ENCODE measurements around the gene SOBP.

SOBP gene

GRCh38 chr6:107665382-107665781 lies 175.5 kb downstream of the SOBP start (continued):
- TF ChIP-seq TOX (CRISPR knock-in tag; IDR thresholded peaks at IDR 0.05; ENCODE audit: borderline replicate concordance) (no peak), ZNF8 (CRISPR knock-in tag; IDR thresholded peaks at IDR 0.05) (no peak), TCF4 (CRISPR knock-in tag; IDR thresholded peaks at IDR 0.05; ENCODE audit: borderline replicate concordance) (no peak), ZFP3 (CRISPR knock-in tag; IDR thresholded peaks at IDR 0.05) (no peak), POU6F1 (CRISPR knock-in tag; IDR thresholded peaks at IDR 0.05; ENCODE audit: borderline replicate concordance, low read depth) (no peak)

- no peak for TF ChIP-seq OSR1 (CRISPR knock-in tag; IDR thresholded peaks at IDR 0.05)
- no peak for TF ChIP-seq TCF4 (CRISPR knock-in tag; IDR thresholded peaks at IDR 0.05; ENCODE audit: borderline replicate concordance)
- TF ChIP-seq PATZ1 (CRISPR knock-in tag; IDR thresholded peaks at IDR 0.05; ENCODE audit: borderline replicate concordance) = no peak
- no peak for TF ChIP-seq ISL1 (CRISPR knock-in tag; IDR thresholded peaks at IDR 0.05)
- no peak for TF ChIP-seq CSRNP3 (CRISPR knock-in tag; IDR thresholded peaks at IDR 0.05)
- no peak for TF ChIP-seq CREB5 (CRISPR knock-in tag; IDR thresholded peaks at IDR 0.05; ENCODE audit: low read depth)
- no peak for TF ChIP-seq RARB (CRISPR knock-in tag; IDR thresholded peaks at IDR 0.05)
- no peak for TF ChIP-seq BACH2 (CRISPR knock-in tag; IDR thresholded peaks at IDR 0.05; ENCODE audit: borderline replicate concordance)
- TF ChIP-seq SNAI2 (CRISPR knock-in tag; IDR thresholded peaks at IDR 0.05) = no peak
- TF ChIP-seq ZFP30 (CRISPR knock-in tag; IDR thresholded peaks at IDR 0.05) = no peak
- TF ChIP-seq PPARA (CRISPR knock-in tag; IDR thresholded peaks at IDR 0.05; ENCODE audit: borderline replicate concordance) = no peak
- no peak for TF ChIP-seq ESRRG (CRISPR knock-in tag; IDR thresholded peaks at IDR 0.05)
- no peak for TF ChIP-seq ZNF70 (CRISPR knock-in tag; IDR thresholded peaks at IDR 0.05)
- TF ChIP-seq ZNF8 (CRISPR knock-in tag; IDR thresholded peaks at IDR 0.05) = no peak
- no peak for TF ChIP-seq POU6F1 (CRISPR knock-in tag; IDR thresholded peaks at IDR 0.05; ENCODE audit: borderline replicate concordance, low read depth)
- no peak for TF ChIP-seq ZC3H10 (CRISPR knock-in tag; IDR thresholded peaks at IDR 0.05)
- no peak for TF ChIP-seq ARNTL (CRISPR knock-in tag; IDR thresholded peaks at IDR 0.05; ENCODE audit: borderline replicate concordance, low read depth)
- TF ChIP-seq TOX (CRISPR knock-in tag; IDR thresholded peaks at IDR 0.05; ENCODE audit: borderline replicate concordance) = no peak
- TF ChIP-seq GLIS3 (CRISPR knock-in tag; IDR thresholded peaks at IDR 0.05) = no peak
- peak; percentile 50; the same call in 2 of the 3 replicates for ATAC-seq
Measured at GRCh38 chr6:107666084-107666980, 176.4 kb downstream of the SOBP start.

- no peak for ATAC-seq
- TF ChIP-seq ESRRG (CRISPR knock-in tag; IDR thresholded peaks at IDR 0.05) = no peak
- TF ChIP-seq CSRNP3 (CRISPR knock-in tag; IDR thresholded peaks at IDR 0.05) = no peak
Measured at GRCh38 chr6:107666981-107667601, 177.2 kb downstream of the SOBP start.

Measured in SK-N-SH treated with all-trans-retinoic acid at 6 μM for 48 hours (cell line).